Measurements from ENCODE around the gene SDK1. TPM values are rescaled to one million over a fixed set of nuclear protein-coding genes. Genes with fewer than 3 reads are reported as not detected.

The SDK1 gene
- total and polyA plus RNA-seq, 2 experiments from 2014 or later: 2.1 to 10.0 TPM

- Mint-ChIP-seq H3K9me3 (peaks cover 5% of the 10 kb centered on the region; the same call in 1 of the 3 replicates), H3K27me3 (ENCODE audit: insufficient read depth, low read depth, poor library complexity) (peaks cover 2% of the 10 kb centered on the region), H3K4me3 (no peak overlapping the region), H3K36me3 (ENCODE audit: low read depth) (peaks cover 3% of the 10 kb centered on the region; the same call in 1 of the 3 replicates), H3K27ac (no peak overlapping the region), H3K4me1 (no peaks in the 10 kb centered on the region)
- H3K9me2 ChIP-seq (ENCODE audit: insufficient read depth): no peaks in the 10 kb centered on the region
- H4K20me1 ChIP-seq (replicated peaks; ENCODE audit: insufficient read depth): no peaks in the 10 kb centered on the region
- ATAC-seq (peak; percentile 25), DNase-seq (ENCODE audit: low spot score) (no peak)
- no peak overlapping the region for H3K4me3 ChIP-seq
- no peak for TF ChIP-seq ZNF114 (CRISPR knock-in tag; IDR thresholded peaks at IDR 0.05)
- TF ChIP-seq ZNF331 (CRISPR knock-in tag; IDR thresholded peaks at IDR 0.05; ENCODE audit: low read depth): no peak
- TF ChIP-seq ETS1 (IDR thresholded peaks at IDR 0.05): no peak
- no peak for TF ChIP-seq STAT1 (IDR thresholded peaks at IDR 0.05; ENCODE audit: unreplicated experiment)
- TF ChIP-seq ZNF462 (CRISPR knock-in tag; IDR thresholded peaks at IDR 0.05): no peak
- no peak for TF ChIP-seq EZH2phosphoT487 (IDR thresholded peaks at IDR 0.05; ENCODE audit: unreplicated experiment)
- TF ChIP-seq EZH2 (IDR thresholded peaks at IDR 0.05; ENCODE audit: low read depth, unreplicated experiment): no peak
- no peak for TF ChIP-seq REST (IDR thresholded peaks at IDR 0.05; ENCODE audit: unreplicated experiment)
- no peak for TF ChIP-seq CTCF (conservative IDR thresholded peaks at IDR 0.05; ENCODE audit: low read depth in 2 of 2)
- TF ChIP-seq NANOG (IDR thresholded peaks at IDR 0.05; ENCODE audit: borderline replicate concordance): no peak
- TF ChIP-seq JUNB (IDR thresholded peaks at IDR 0.05; ENCODE audit: unreplicated experiment): no peak
- TF ChIP-seq POLR2AphosphoS5 (IDR thresholded peaks at IDR 0.05; ENCODE audit: low read depth): no peak
- no peak for TF ChIP-seq CREB1 (CRISPR knock-in tag; IDR thresholded peaks at IDR 0.05; ENCODE audit: low read depth)
- H3K4me2 ChIP-seq: no peak overlapping the region
- H3K27me3 ChIP-seq (ENCODE audit: insufficient read depth): no peaks in the 10 kb centered on the region
- H3K4me1 ChIP-seq (ENCODE audit: insufficient read depth): no peaks in the 10 kb centered on the region
- H3K27ac ChIP-seq (ENCODE audit: low read depth): no peak overlapping the region
- 0 out of 2 replicates have a peak overlapping the region, but pooled peaks have one; percentile 63 for H2AFZ ChIP-seq
- H3K79me2 ChIP-seq (replicated peaks; ENCODE audit: insufficient read depth): no peaks in the 10 kb centered on the region
- H3K36me3 ChIP-seq (ENCODE audit: insufficient read depth): no peaks in the 10 kb centered on the region
- H3F3A ChIP-seq (replicated peaks; ENCODE audit: low read depth): no peaks in the 10 kb centered on the region
Measured at GRCh38 chr7:4260867-4261600, 960.0 kb downstream of the SDK1 start.

All from GM23338 (cell line).